IMR-90 (cell line): Measurements from ENCODE around the gene TAS2R40. TPM values are rescaled to one million over a fixed set of nuclear protein-coding genes. Genes with fewer than 3 reads are reported as not detected.

Source experiments
- ATAC-seq: fragments of 200-7000 bp; cut with Tn5 transposase; 2 replicates; pipeline ENCODE4 v1.9.1; 2020; ENCODE audit warnings: low read depth, mild to moderate bottlenecking, moderate library complexity
- BruUV-seq: library from RNA; stranded (reverse); fragments of 400-500 nt; replicated peaks from 2 replicates; lab custom pipeline; 2021; lab: Mats Ljungman, UMichigan
- CTCF ChIA-PET: fragments of 300-600 bp; formaldehyde crosslinking; extraction: SDS; loops from one replicate; lab custom pipeline; 2021; ENCODE audit warnings: antibody characterized with exemption; lab: Yijun Ruan, JAX
- POLR2A ChIA-PET: fragments of 300-600 bp; sonication (Branson Sonifier 250); formaldehyde crosslinking; loops from one replicate; lab custom pipeline; 2022; ENCODE audit warnings: antibody characterized with exemption; ENCODE audit not compliant: unreplicated experiment; lab: Charles Lee
- DNase-seq: peaks from one replicate; pipeline ENCODE4 v3.0.0; 2013
- H2AFZ ChIP-seq: replicated peaks from 2 replicates; pipeline ENCODE3; 2013; ENCODE audit warnings: low read length, mild to moderate bottlenecking; ENCODE audit not compliant: poor library complexity
- H2AK5ac ChIP-seq: 2 replicates; pipeline ENCODE4 v1.6.1; 2013; ENCODE audit warnings: low read depth, low read length, inconsistent platforms
- H2AK9ac ChIP-seq: replicated peaks from 2 replicates; pipeline ENCODE3; 2013; ENCODE audit warnings: mild to moderate bottlenecking, low read depth, low read length, moderate library complexity; ENCODE audit not compliant: poor library complexity
- H2BK120ac ChIP-seq: 2 replicates; pipeline ENCODE4 v1.6.1; 2013; ENCODE audit warnings: low read depth, low read length, inconsistent platforms
- H2BK15ac ChIP-seq: 3 replicates; pipeline ENCODE4 v1.6.1; 2013; ENCODE audit warnings: low read depth, low read length, inconsistent platforms
- H2BK20ac ChIP-seq: 2 replicates; pipeline ENCODE4 v1.6.1; 2013; ENCODE audit warnings: low read depth, mild to moderate bottlenecking, inconsistent platforms, low read length, moderate library complexity
- H2BK5ac ChIP-seq: 2 replicates; pipeline ENCODE4 v1.6.1; 2013; ENCODE audit warnings: mild to moderate bottlenecking, low read depth, low read length, inconsistent platforms; ENCODE audit not compliant: poor library complexity, severe bottlenecking
- H3K14ac ChIP-seq: replicated peaks from 2 replicates; pipeline ENCODE4 v1.6.1; 2013; ENCODE audit warnings: low read depth, low read length, inconsistent platforms
- H3K18ac ChIP-seq: 2 replicates; pipeline ENCODE4 v1.6.1; 2013; ENCODE audit warnings: low read depth, low read length, control low read depth
- H3K23ac ChIP-seq: 2 replicates; pipeline ENCODE4 v1.6.1; 2013; ENCODE audit warnings: low read depth, low read length, inconsistent platforms
- H3K27ac ChIP-seq: 2 replicates; pipeline ENCODE4 v1.5.1; 2013; ENCODE audit warnings: mild to moderate bottlenecking, control low read depth, low read length; ENCODE audit not compliant: insufficient read depth
- H3K27me3 ChIP-seq: 2 replicates; pipeline ENCODE4 v1.6.1; 2013; ENCODE audit warnings: low read length; ENCODE audit not compliant: control insufficient read depth, insufficient read depth
- H3K36me3 ChIP-seq: 2 replicates; pipeline ENCODE4 v1.6.1; 2013; ENCODE audit warnings: low read length, mixed read lengths; ENCODE audit not compliant: control insufficient read depth, insufficient read depth
- H3K4ac ChIP-seq: 2 replicates; pipeline ENCODE4 v1.6.1; 2013; ENCODE audit warnings: low read depth, low read length, inconsistent platforms
- H3K4me1 ChIP-seq: 2 replicates; pipeline ENCODE4 v1.6.1; 2013; ENCODE audit warnings: low read length, mixed read lengths; ENCODE audit not compliant: control insufficient read depth, insufficient read depth
- H3K4me2 ChIP-seq: 2 replicates; pipeline ENCODE4 v1.6.1; 2013; ENCODE audit warnings: low read depth, mild to moderate bottlenecking, control low read depth, low read length, moderate library complexity
- H3K4me3 ChIP-seq: 2 replicates; pipeline ENCODE4 v1.5.1; 2013; ENCODE audit warnings: low read depth, mild to moderate bottlenecking, control low read depth, low read length, moderate library complexity; ENCODE audit not compliant: insufficient read depth
- H3K56ac ChIP-seq: 2 replicates; pipeline ENCODE4 v1.6.1; 2013; ENCODE audit warnings: low read length, inconsistent platforms; ENCODE audit not compliant: insufficient read depth; ENCODE audit errors: extremely low read depth
- H3K79me1 ChIP-seq, 2 experiments: 2 replicates each; pipeline ENCODE4 v1.6.1; 2013; ENCODE audit warnings: low read length in 2 of 2, inconsistent platforms in 1 of 2, low read depth in 1 of 2
- H3K9ac ChIP-seq: 2 replicates; pipeline ENCODE4 v1.6.1; 2013; ENCODE audit warnings: low read depth, low read length, control low read depth
- H3K9me1 ChIP-seq: 2 replicates; pipeline ENCODE4 v1.6.1; 2013; ENCODE audit warnings: low read length, inconsistent platforms; ENCODE audit not compliant: insufficient read depth
- H3K9me3 ChIP-seq: 2 replicates; pipeline ENCODE4 v1.6.1; 2013; ENCODE audit warnings: low read length; ENCODE audit not compliant: control insufficient read depth, insufficient read depth
- H4K20me1 ChIP-seq: 2 replicates; pipeline ENCODE4 v1.6.1; 2013; ENCODE audit warnings: low read length, inconsistent platforms; ENCODE audit not compliant: insufficient read depth
- H4K5ac ChIP-seq: 2 replicates; pipeline ENCODE4 v1.6.1; 2013; ENCODE audit warnings: mild to moderate bottlenecking, low read depth, low read length, control low read depth
- H4K8ac ChIP-seq, 2 experiments: 2 replicates each; pipeline ENCODE4 v1.6.1; 2013; ENCODE audit warnings: low read depth in 2 of 2, low read length in 2 of 2, control low read depth in 1 of 2, inconsistent platforms in 1 of 2
- H4K91ac ChIP-seq: 2 replicates; pipeline ENCODE4 v1.6.1; 2013; ENCODE audit warnings: low read depth, low read length, inconsistent platforms; ENCODE audit not compliant: insufficient read depth
- CEBPB ChIP-seq: IDR thresholded peaks from 2 replicates; pipeline ENCODE4 v1.6.1; 2012; ENCODE audit warnings: low read depth, low read length, improper control_type of control experiment
- CHD1 ChIP-seq: IDR thresholded peaks from 2 replicates; pipeline ENCODE4 v1.6.1; 2012; ENCODE audit warnings: low read depth, low read length, improper control_type of control experiment
- ELK1 ChIP-seq: fragments of 150-350 bp; IDR thresholded peaks from 2 replicates; pipeline ENCODE4 v1.6.1; 2016; ENCODE audit warnings: low read depth, mild to moderate bottlenecking, low read length, moderate library complexity, borderline replicate concordance
- FOS ChIP-seq: fragments of 150-350 bp; IDR thresholded peaks from 2 replicates; pipeline ENCODE4 v1.6.1; 2016; ENCODE audit warnings: low read depth, low read length
- MAFK ChIP-seq: IDR thresholded peaks from 2 replicates; pipeline ENCODE4 v1.6.1; 2012; ENCODE audit warnings: low read depth, low read length, improper control_type of control experiment
- MXI1 ChIP-seq: IDR thresholded peaks from 2 replicates; pipeline ENCODE4 v1.6.1; 2012; ENCODE audit warnings: low read depth, mild to moderate bottlenecking, low read length, moderate library complexity, borderline replicate concordance
- RAD21 ChIP-seq: IDR thresholded peaks from 2 replicates; pipeline ENCODE4 v1.6.1; 2012; ENCODE audit warnings: low read length, improper control_type of control experiment
- RCOR1 ChIP-seq: IDR thresholded peaks from 2 replicates; pipeline ENCODE4 v1.6.1; 2012; ENCODE audit warnings: mild to moderate bottlenecking, low read length, improper control_type of control experiment; ENCODE audit not compliant: insufficient replicate concordance
- RFX5 ChIP-seq: IDR thresholded peaks from 2 replicates; pipeline ENCODE4 v1.8.0; 2012; ENCODE audit warnings: low read depth, mild to moderate bottlenecking, low read length, moderate library complexity
- SMC3 ChIP-seq: fragments of 150-350 bp; IDR thresholded peaks from 2 replicates; pipeline ENCODE4 v1.6.1; 2016; ENCODE audit warnings: low read depth, mild to moderate bottlenecking, antibody characterized with exemption, low read length, moderate library complexity
- USF2 ChIP-seq: fragments of 150-350 bp; IDR thresholded peaks from 2 replicates; pipeline ENCODE4 v1.6.1; 2017; ENCODE audit warnings: mild to moderate bottlenecking, antibody characterized with exemption, low read length, low read depth
- WGBS, 2 experiments: methylation state at CpG; one replicate each; pipeline versions ENCODE4 v1.1.5 to v1.1.7; 2013; ENCODE audit warnings: missing lambda C conversion rate in 2 of 2; ENCODE audit not compliant: insufficient read length in 1 of 2; ENCODE audit errors: extremely low coverage in 2 of 2; 5-methylcytosine and 5-hydroxymethylcytosine counted together
- dilution Hi-C: fragments of 300-500 bp; cut with HindIII; formaldehyde crosslinking; loops from one replicate; pipeline ENCODE4 v1.14.3; 2018; ENCODE audit warnings: low sequenced_read_pairs; ENCODE audit not compliant: unreplicated experiment
- in situ Hi-C: fragments of 300-500 bp; cut with MboI; formaldehyde crosslinking; loops from 3 replicates; pipeline ENCODE4 v1.14.3; 2019; ENCODE audit warnings: low sequenced_read_pairs, inconsistent platforms, mixed read lengths
- intact Hi-C: fragments of 100-400 bp; cut with micrococcal nuclease; formaldehyde crosslinking; loops from 2 replicates; pipeline ENCODE4 v1.10.0; 2022
- polyA plus RNA-seq, 3 experiments: library from polyadenylated mRNA; depleted of rRNA; stranded (reverse); fragments of >200 nt; gene quantifications; 2 replicates each; pipeline ENCODE4 v1.2.3, GENCODE V29; 2012; ENCODE audit warnings: low replicate concordance in 1 of 3
- total RNA-seq: library from RNA; depleted of rRNA; stranded (reverse); fragments of >200 nt; gene quantifications from 2 replicates; pipeline ENCODE4 v1.2.3, GENCODE V29; 2012

The TAS2R40 gene
- total and polyA plus RNA-seq, 2 of the 4 experiments (the other 2 are of a cell fraction), result not detected

- H3K4me2 ChIP-seq, result no peak overlapping the region
- BruUV-seq, result no TSS peak
- TF ChIP-seq CEBPB (no peak), MXI1 (no peak), RFX5 (no peak), MAFK (no peak), USF2 (no peak), SMC3 (no peak), CHD1 (no peak), ELK1 (no peak), RCOR1 (no peak), FOS (no peak), RAD21 (no peak)
Measured at GRCh38 chr7:143256932-143257331, 35.1 kb downstream of the TAS2R40 start.

More at GRCh38 chr7:143256932-143257331, 35.1 kb downstream of the TAS2R40 start:
- Histone ChIP-seq H2AK5ac (no peak overlapping the region), H4K20me1 (no peaks in the 10 kb centered on the region), H2BK20ac (no peak overlapping the region), H3K27ac (no peak overlapping the region), H3K56ac (no peak overlapping the region), H3K9me3 (no peaks in the 10 kb centered on the region), H3K18ac (no peak overlapping the region), H3K4ac (no peak overlapping the region), H2BK15ac (no peak overlapping the region), H3K9me1 (no peaks in the 10 kb centered on the region), H3K4me1 (no peaks in the 10 kb centered on the region; the same call in 1 of the 2 replicates), H4K91ac (no peak overlapping the region), H3K36me3 (no peaks in the 10 kb centered on the region), H3K79me1 (no peaks in the 10 kb centered on the region), H4K8ac (no peak overlapping the region), H2AFZ (no peak overlapping the region), H2BK120ac (no peak overlapping the region), H3K9ac (no peak overlapping the region), H3K4me3 (no peak overlapping the region), H2AK9ac (no peak overlapping the region), H2BK5ac (no peak overlapping the region), H3K23ac (no peak overlapping the region), H4K5ac (no peak overlapping the region), H3K14ac (no peak overlapping the region), H3K27me3 (no peaks in the 10 kb centered on the region; the same call in 1 of the 2 replicates)
- in situ Hi-C loops, result no loop called here
- no peak for DNase-seq
- ChIA-PET CTCF (interaction anchor here (0.7 to 2.5 kb wide), 2 partner anchors 16 to 92 kb away, joined by 4 to 6 read pairs; no protein-coding TSS in a partner anchor), POLR2A (no interaction called here)
- ATAC-seq, result no peak
- dilution Hi-C loops, result no loop called here
- intact Hi-C loops, result loop anchor here (5.0 kb wide), 1 partner anchor 155 kb away; no protein-coding TSS in a partner anchor
- no CpG with 5 or more reads among the region's 4 CpGs for WGBS, 2 experiments
